Measurements from ENCODE around the gene EYS.

GRCh38 chr6:65112435-65112834 is 594.6 kb downstream of the EYS start:
- TF ChIP-seq CTCF (conservative IDR thresholded peaks at IDR 0.05; ENCODE audit: low read length): no peak
- no peak for TF ChIP-seq EZH2phosphoT487 (IDR thresholded peaks at IDR 0.05; ENCODE audit: borderline replicate concordance)

Measured in Loucy (cell line).